IMR-90 (cell line): ENCODE results near the gene COX6A2. TPM values are rescaled to one million over a fixed set of nuclear protein-coding genes. Genes with fewer than 3 reads are reported as not detected.

Experiments
- ATAC-seq: fragments of 200-7000 bp; cut with Tn5 transposase; 2 replicates; pipeline ENCODE4 v1.9.1; 2020; ENCODE audit warnings: low read depth, mild to moderate bottlenecking, moderate library complexity
- BruUV-seq: library from RNA; stranded (reverse); fragments of 400-500 nt; replicated peaks from 2 replicates; lab custom pipeline; 2021; lab: Mats Ljungman, UMichigan
- CTCF ChIA-PET: fragments of 300-600 bp; formaldehyde crosslinking; extraction: SDS; loops from one replicate; lab custom pipeline; 2021; ENCODE audit warnings: antibody characterized with exemption; lab: Yijun Ruan, JAX
- POLR2A ChIA-PET: fragments of 300-600 bp; sonication (Branson Sonifier 250); formaldehyde crosslinking; loops from one replicate; lab custom pipeline; 2022; ENCODE audit warnings: antibody characterized with exemption; ENCODE audit not compliant: unreplicated experiment; lab: Charles Lee
- DNase-seq: peaks from one replicate; pipeline ENCODE4 v3.0.0; 2013
- H2AFZ ChIP-seq: replicated peaks from 2 replicates; pipeline ENCODE3; 2013; ENCODE audit warnings: low read length, mild to moderate bottlenecking; ENCODE audit not compliant: poor library complexity
- H2AK5ac ChIP-seq: 2 replicates; pipeline ENCODE4 v1.6.1; 2013; ENCODE audit warnings: low read depth, low read length, inconsistent platforms
- H2AK9ac ChIP-seq: replicated peaks from 2 replicates; pipeline ENCODE3; 2013; ENCODE audit warnings: mild to moderate bottlenecking, low read depth, low read length, moderate library complexity; ENCODE audit not compliant: poor library complexity
- H2BK120ac ChIP-seq: 2 replicates; pipeline ENCODE4 v1.6.1; 2013; ENCODE audit warnings: low read depth, low read length, inconsistent platforms
- H2BK15ac ChIP-seq: 3 replicates; pipeline ENCODE4 v1.6.1; 2013; ENCODE audit warnings: low read depth, low read length, inconsistent platforms
- H2BK20ac ChIP-seq: 2 replicates; pipeline ENCODE4 v1.6.1; 2013; ENCODE audit warnings: low read depth, mild to moderate bottlenecking, inconsistent platforms, low read length, moderate library complexity
- H2BK5ac ChIP-seq: 2 replicates; pipeline ENCODE4 v1.6.1; 2013; ENCODE audit warnings: mild to moderate bottlenecking, low read depth, low read length, inconsistent platforms; ENCODE audit not compliant: poor library complexity, severe bottlenecking
- H3K14ac ChIP-seq: replicated peaks from 2 replicates; pipeline ENCODE4 v1.6.1; 2013; ENCODE audit warnings: low read depth, low read length, inconsistent platforms
- H3K18ac ChIP-seq: 2 replicates; pipeline ENCODE4 v1.6.1; 2013; ENCODE audit warnings: low read depth, low read length, control low read depth
- H3K23ac ChIP-seq: 2 replicates; pipeline ENCODE4 v1.6.1; 2013; ENCODE audit warnings: low read depth, low read length, inconsistent platforms
- H3K27ac ChIP-seq: 2 replicates; pipeline ENCODE4 v1.5.1; 2013; ENCODE audit warnings: mild to moderate bottlenecking, control low read depth, low read length; ENCODE audit not compliant: insufficient read depth
- H3K27me3 ChIP-seq: 2 replicates; pipeline ENCODE4 v1.6.1; 2013; ENCODE audit warnings: low read length; ENCODE audit not compliant: control insufficient read depth, insufficient read depth
- H3K36me3 ChIP-seq: 2 replicates; pipeline ENCODE4 v1.6.1; 2013; ENCODE audit warnings: low read length, mixed read lengths; ENCODE audit not compliant: control insufficient read depth, insufficient read depth
- H3K4ac ChIP-seq: 2 replicates; pipeline ENCODE4 v1.6.1; 2013; ENCODE audit warnings: low read depth, low read length, inconsistent platforms
- H3K4me1 ChIP-seq: 2 replicates; pipeline ENCODE4 v1.6.1; 2013; ENCODE audit warnings: low read length, mixed read lengths; ENCODE audit not compliant: control insufficient read depth, insufficient read depth
- H3K4me2 ChIP-seq: 2 replicates; pipeline ENCODE4 v1.6.1; 2013; ENCODE audit warnings: low read depth, mild to moderate bottlenecking, control low read depth, low read length, moderate library complexity
- H3K4me3 ChIP-seq: 2 replicates; pipeline ENCODE4 v1.5.1; 2013; ENCODE audit warnings: low read depth, mild to moderate bottlenecking, control low read depth, low read length, moderate library complexity; ENCODE audit not compliant: insufficient read depth
- H3K56ac ChIP-seq: 2 replicates; pipeline ENCODE4 v1.6.1; 2013; ENCODE audit warnings: low read length, inconsistent platforms; ENCODE audit not compliant: insufficient read depth; ENCODE audit errors: extremely low read depth
- H3K79me1 ChIP-seq, 2 experiments: 2 replicates each; pipeline ENCODE4 v1.6.1; 2013; ENCODE audit warnings: low read length in 2 of 2, inconsistent platforms in 1 of 2, low read depth in 1 of 2
- H3K9ac ChIP-seq: 2 replicates; pipeline ENCODE4 v1.6.1; 2013; ENCODE audit warnings: low read depth, low read length, control low read depth
- H3K9me1 ChIP-seq: 2 replicates; pipeline ENCODE4 v1.6.1; 2013; ENCODE audit warnings: low read length, inconsistent platforms; ENCODE audit not compliant: insufficient read depth
- H3K9me3 ChIP-seq: 2 replicates; pipeline ENCODE4 v1.6.1; 2013; ENCODE audit warnings: low read length; ENCODE audit not compliant: control insufficient read depth, insufficient read depth
- H4K20me1 ChIP-seq: 2 replicates; pipeline ENCODE4 v1.6.1; 2013; ENCODE audit warnings: low read length, inconsistent platforms; ENCODE audit not compliant: insufficient read depth
- H4K5ac ChIP-seq: 2 replicates; pipeline ENCODE4 v1.6.1; 2013; ENCODE audit warnings: mild to moderate bottlenecking, low read depth, low read length, control low read depth
- H4K8ac ChIP-seq, 2 experiments: 2 replicates each; pipeline ENCODE4 v1.6.1; 2013; ENCODE audit warnings: low read depth in 2 of 2, low read length in 2 of 2, control low read depth in 1 of 2, inconsistent platforms in 1 of 2
- H4K91ac ChIP-seq: 2 replicates; pipeline ENCODE4 v1.6.1; 2013; ENCODE audit warnings: low read depth, low read length, inconsistent platforms; ENCODE audit not compliant: insufficient read depth
- BHLHE40 ChIP-seq: fragments of 150-350 bp; IDR thresholded peaks from 2 replicates; pipeline ENCODE4 v1.6.1; 2016; ENCODE audit warnings: mild to moderate bottlenecking, low read depth, low read length
- CEBPB ChIP-seq: IDR thresholded peaks from 2 replicates; pipeline ENCODE4 v1.6.1; 2012; ENCODE audit warnings: low read depth, low read length, improper control_type of control experiment
- CHD1 ChIP-seq: IDR thresholded peaks from 2 replicates; pipeline ENCODE4 v1.6.1; 2012; ENCODE audit warnings: low read depth, low read length, improper control_type of control experiment
- ELK1 ChIP-seq: fragments of 150-350 bp; IDR thresholded peaks from 2 replicates; pipeline ENCODE4 v1.6.1; 2016; ENCODE audit warnings: low read depth, mild to moderate bottlenecking, low read length, moderate library complexity, borderline replicate concordance
- FOS ChIP-seq: fragments of 150-350 bp; IDR thresholded peaks from 2 replicates; pipeline ENCODE4 v1.6.1; 2016; ENCODE audit warnings: low read depth, low read length
- MAFK ChIP-seq: IDR thresholded peaks from 2 replicates; pipeline ENCODE4 v1.6.1; 2012; ENCODE audit warnings: low read depth, low read length, improper control_type of control experiment
- MAZ ChIP-seq: IDR thresholded peaks from 2 replicates; pipeline ENCODE4 v1.6.1; 2012; ENCODE audit warnings: low read depth, mild to moderate bottlenecking, low read length, improper control_type of control experiment, moderate library complexity, borderline replicate concordance
- MXI1 ChIP-seq: IDR thresholded peaks from 2 replicates; pipeline ENCODE4 v1.6.1; 2012; ENCODE audit warnings: low read depth, mild to moderate bottlenecking, low read length, moderate library complexity, borderline replicate concordance
- NFE2L2 ChIP-seq: fragments of 150-350 bp; IDR thresholded peaks from 2 replicates; pipeline ENCODE4 v1.6.1; 2016; ENCODE audit warnings: low read depth, mild to moderate bottlenecking, low read length
- POLR2A ChIP-seq: IDR thresholded peaks from 2 replicates; pipeline ENCODE4 v1.6.1; 2012; ENCODE audit warnings: mild to moderate bottlenecking, low read depth, low read length
- RAD21 ChIP-seq: IDR thresholded peaks from 2 replicates; pipeline ENCODE4 v1.6.1; 2012; ENCODE audit warnings: low read length, improper control_type of control experiment
- RCOR1 ChIP-seq: IDR thresholded peaks from 2 replicates; pipeline ENCODE4 v1.6.1; 2012; ENCODE audit warnings: mild to moderate bottlenecking, low read length, improper control_type of control experiment; ENCODE audit not compliant: insufficient replicate concordance
- RFX5 ChIP-seq: IDR thresholded peaks from 2 replicates; pipeline ENCODE4 v1.8.0; 2012; ENCODE audit warnings: low read depth, mild to moderate bottlenecking, low read length, moderate library complexity
- SMC3 ChIP-seq: fragments of 150-350 bp; IDR thresholded peaks from 2 replicates; pipeline ENCODE4 v1.6.1; 2016; ENCODE audit warnings: low read depth, mild to moderate bottlenecking, antibody characterized with exemption, low read length, moderate library complexity
- WGBS, 2 experiments: methylation state at CpG; one replicate each; pipeline versions ENCODE4 v1.1.5 to v1.1.7; 2013; ENCODE audit warnings: missing lambda C conversion rate in 2 of 2; ENCODE audit not compliant: insufficient read length in 1 of 2; ENCODE audit errors: extremely low coverage in 2 of 2; 5-methylcytosine and 5-hydroxymethylcytosine counted together
- dilution Hi-C: fragments of 300-500 bp; cut with HindIII; formaldehyde crosslinking; loops from one replicate; pipeline ENCODE4 v1.14.3; 2018; ENCODE audit warnings: low sequenced_read_pairs; ENCODE audit not compliant: unreplicated experiment
- in situ Hi-C: fragments of 300-500 bp; cut with MboI; formaldehyde crosslinking; loops from 3 replicates; pipeline ENCODE4 v1.14.3; 2019; ENCODE audit warnings: low sequenced_read_pairs, inconsistent platforms, mixed read lengths
- intact Hi-C: fragments of 100-400 bp; cut with micrococcal nuclease; formaldehyde crosslinking; loops from 2 replicates; pipeline ENCODE4 v1.10.0; 2022
- polyA plus RNA-seq, 3 experiments: library from polyadenylated mRNA; depleted of rRNA; stranded (reverse); fragments of >200 nt; gene quantifications; 2 replicates each; pipeline ENCODE4 v1.2.3, GENCODE V29; 2012; ENCODE audit warnings: low replicate concordance in 1 of 3
- total RNA-seq: library from RNA; depleted of rRNA; stranded (reverse); fragments of >200 nt; gene quantifications from 2 replicates; pipeline ENCODE4 v1.2.3, GENCODE V29; 2012
- TF ChIP-seq, protein P1 (sequence below): fragments of 150-350 bp; IDR thresholded peaks from 2 replicates; pipeline ENCODE4 v1.6.1; 2017; ENCODE audit warnings: mild to moderate bottlenecking, antibody characterized with exemption, low read length, low read depth
- TF ChIP-seq, protein P2 (sequence below): conservative IDR thresholded peaks from 2 replicates; pipeline ENCODE4 v1.5.1; 2012; ENCODE audit warnings: mild to moderate bottlenecking, low read depth, low read length, improper control_type of control experiment

COX6A2 gene
- total and polyA plus RNA-seq, 2 of the 4 experiments (the other 2 are of a cell fraction), result not detected

DNA sequence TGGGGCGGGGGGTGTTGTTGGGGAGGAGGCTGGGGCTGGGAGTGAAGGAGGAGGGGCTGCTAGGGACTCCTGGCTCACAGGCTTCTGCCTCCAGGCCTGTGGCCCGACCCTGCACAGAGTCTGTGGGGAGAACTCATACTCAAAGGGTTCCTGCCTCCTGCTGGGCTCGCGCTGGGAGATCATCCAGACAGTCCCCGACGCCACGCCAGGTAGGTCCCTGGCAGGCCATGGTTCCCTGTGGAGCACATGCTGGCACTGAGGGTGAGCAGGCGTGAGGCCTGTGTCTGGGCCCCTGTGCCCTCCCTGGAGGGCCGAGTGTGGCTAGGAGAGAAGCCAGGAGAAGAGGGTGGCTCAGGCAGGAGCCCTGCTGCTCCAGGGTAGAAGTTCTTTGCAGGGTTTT lies 30.5 kb downstream of the COX6A2 start:
- dilution Hi-C loops, result no loop called here
- Histone ChIP-seq H3K9me1 (no peaks in the 10 kb centered on the region), H2BK120ac (no peak overlapping the region), H3K9me3 (no peaks in the 10 kb centered on the region; the same call in 1 of the 2 replicates), H3K4me1 (no peaks in the 10 kb centered on the region), H2BK20ac (no peak overlapping the region), H2BK15ac (no peak overlapping the region), H3K27me3 (no peaks in the 10 kb centered on the region; the same call in 1 of the 2 replicates), H3K79me1 (no peaks in the 10 kb centered on the region), H3K4me3 (no peak overlapping the region), H3K56ac (no peak overlapping the region), H4K91ac (no peak overlapping the region), H4K20me1 (no peaks in the 10 kb centered on the region), H4K8ac (no peak overlapping the region), H3K23ac (no peak overlapping the region), H3K27ac (no peak overlapping the region), H2AK5ac (no peak overlapping the region), H3K9ac (no peak overlapping the region), H3K14ac (no peak overlapping the region), H2AFZ (no peak overlapping the region), H3K4me2 (no peak overlapping the region), H2BK5ac (no peak overlapping the region), H2AK9ac (no peak overlapping the region), H3K36me3 (no peaks in the 10 kb centered on the region), H4K5ac (no peak overlapping the region), H3K18ac (no peak overlapping the region), H3K4ac (no peak overlapping the region)
- DNase-seq (no peak), ATAC-seq (no peak)
- in situ Hi-C loops, result no loop called here
- WGBS, 2 experiments, result no CpG with 5 or more reads among the region's 9 CpGs
- POLR2A ChIA-PET, result interaction anchor here (0.6 kb wide), 1 partner anchor 12 kb away, joined by 14 read pairs; no protein-coding TSS in a partner anchor
- intact Hi-C loops, result loop anchor here (10.0 kb wide), 1 partner anchor 93 kb away; no protein-coding TSS in a partner anchor
- no TSS peak for BruUV-seq
- no peak for TF ChIP-seq CHD1
- TF ChIP-seq FOS, result no peak
- no peak for TF ChIP-seq ELK1
- no peak for TF ChIP-seq RAD21
- no peak for TF ChIP-seq BHLHE40
- TF ChIP-seq, protein P1, sequence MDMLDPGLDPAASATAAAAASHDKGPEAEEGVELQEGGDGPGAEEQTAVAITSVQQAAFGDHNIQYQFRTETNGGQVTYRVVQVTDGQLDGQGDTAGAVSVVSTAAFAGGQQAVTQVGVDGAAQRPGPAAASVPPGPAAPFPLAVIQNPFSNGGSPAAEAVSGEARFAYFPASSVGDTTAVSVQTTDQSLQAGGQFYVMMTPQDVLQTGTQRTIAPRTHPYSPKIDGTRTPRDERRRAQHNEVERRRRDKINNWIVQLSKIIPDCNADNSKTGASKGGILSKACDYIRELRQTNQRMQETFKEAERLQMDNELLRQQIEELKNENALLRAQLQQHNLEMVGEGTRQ, result no peak
- TF ChIP-seq MAZ, result no peak
- TF ChIP-seq RCOR1, result no peak
- TF ChIP-seq, protein P2, sequence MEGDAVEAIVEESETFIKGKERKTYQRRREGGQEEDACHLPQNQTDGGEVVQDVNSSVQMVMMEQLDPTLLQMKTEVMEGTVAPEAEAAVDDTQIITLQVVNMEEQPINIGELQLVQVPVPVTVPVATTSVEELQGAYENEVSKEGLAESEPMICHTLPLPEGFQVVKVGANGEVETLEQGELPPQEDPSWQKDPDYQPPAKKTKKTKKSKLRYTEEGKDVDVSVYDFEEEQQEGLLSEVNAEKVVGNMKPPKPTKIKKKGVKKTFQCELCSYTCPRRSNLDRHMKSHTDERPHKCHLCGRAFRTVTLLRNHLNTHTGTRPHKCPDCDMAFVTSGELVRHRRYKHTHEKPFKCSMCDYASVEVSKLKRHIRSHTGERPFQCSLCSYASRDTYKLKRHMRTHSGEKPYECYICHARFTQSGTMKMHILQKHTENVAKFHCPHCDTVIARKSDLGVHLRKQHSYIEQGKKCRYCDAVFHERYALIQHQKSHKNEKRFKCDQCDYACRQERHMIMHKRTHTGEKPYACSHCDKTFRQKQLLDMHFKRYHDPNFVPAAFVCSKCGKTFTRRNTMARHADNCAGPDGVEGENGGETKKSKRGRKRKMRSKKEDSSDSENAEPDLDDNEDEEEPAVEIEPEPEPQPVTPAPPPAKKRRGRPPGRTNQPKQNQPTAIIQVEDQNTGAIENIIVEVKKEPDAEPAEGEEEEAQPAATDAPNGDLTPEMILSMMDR, result no peak
- TF ChIP-seq NFE2L2, result no peak
- TF ChIP-seq SMC3, result no peak
- TF ChIP-seq MXI1, result no peak
- no peak for TF ChIP-seq MAFK
- no peak for TF ChIP-seq RFX5
- TF ChIP-seq POLR2A, result no peak
- TF ChIP-seq CEBPB, result no peak
- CTCF ChIA-PET, result no interaction called here
